ENCODE measurements around the gene PPP3CA. TPM values are rescaled to one million over a fixed set of nuclear protein-coding genes. Genes with fewer than 3 reads are reported as not detected.

The PPP3CA gene
- total and polyA plus RNA-seq, 2 of the 8 experiments (the other 6 are each of a cell fraction or from before 2014, with no cell fraction given), result 7.9 to 35.0 TPM

DNA sequence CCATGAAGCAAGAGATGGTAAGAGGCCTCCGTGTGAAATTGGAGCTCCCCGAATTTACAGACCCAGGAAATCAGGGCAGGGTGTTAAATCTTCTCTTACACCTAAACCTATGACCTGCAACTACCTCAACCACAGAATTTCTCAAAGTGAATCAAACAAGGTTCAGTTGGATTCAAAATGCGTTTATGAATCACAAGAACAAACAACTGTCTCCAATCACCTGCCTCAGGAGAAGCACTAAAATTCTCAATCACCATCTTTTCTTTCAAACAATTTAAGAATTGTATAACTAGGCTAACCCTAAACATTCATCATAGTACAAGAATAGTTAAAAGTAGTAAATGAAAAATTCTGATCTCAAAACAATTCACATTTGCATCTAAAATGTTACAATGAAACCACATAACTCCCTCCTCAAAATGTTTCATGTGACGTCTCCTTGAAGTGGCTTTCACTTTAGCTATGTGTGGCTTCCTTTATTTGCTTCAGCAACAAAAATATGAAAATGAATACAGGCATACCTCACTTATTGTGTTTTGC, 19.2 kb downstream of the PPP3CA start:
- Histone ChIP-seq H4K8ac (ENCODE audit: extremely low read depth, insufficient read depth, low read length) (no peak overlapping the region), H2BK120ac (replicated peaks; ENCODE audit: low read depth, low read length) (no peak overlapping the region), H3K18ac (ENCODE audit: extremely low read depth, low read length) (no peak overlapping the region), H3K23me2 (ENCODE audit: low read depth, low read length) (no peaks in the 10 kb centered on the region; the same call in 1 of the 2 replicates), H3K4me2 (ENCODE audit: insufficient read depth in 1 of 2, low read depth in 2 of 2, low read length in 2 of 2) (peak overlapping the region in 1 of 2 experiments; percentile 22; a peak in 1 of 4 replicates), H3K14ac (ENCODE audit: insufficient read length) (no peak overlapping the region), H3K9ac (replicated peaks in 1 of 4; ENCODE audit: extremely low read depth in 1 of 4, low read depth in 3 of 4, low read length in 3 of 4) (no peak overlapping the region), H2AK5ac (ENCODE audit: low read depth, low read length) (no peak overlapping the region), H2BK20ac (ENCODE audit: low read length) (no peak overlapping the region), H4K20me1 (replicated peaks in 1 of 2; ENCODE audit: control insufficient read depth in 1 of 2, insufficient read depth in 2 of 2, low read length in 2 of 2) (peaks cover 0 to 1% of the 10 kb centered on the region in 2 experiments), H4K91ac (replicated peaks; ENCODE audit: insufficient read length, low read length) (no peak overlapping the region), H3K27ac (ENCODE audit: low read depth, low read length) (no peak overlapping the region), H3K79me2 (ENCODE audit: control insufficient read depth in 1 of 2, insufficient read depth in 2 of 2, low read length in 2 of 2) (peaks cover 0 to 87% of the 10 kb centered on the region in 2 experiments; a peak in 3 of 4 replicates), H3K79me1 (ENCODE audit: low read depth, low read length) (no peaks in the 10 kb centered on the region), H2BK5ac (ENCODE audit: low read depth, low read length) (no peak overlapping the region), H3K4ac (replicated peaks; ENCODE audit: insufficient read length, low read depth, low read length) (no peak overlapping the region), H4K5ac (ENCODE audit: insufficient read length, low read depth, low read length) (no peak overlapping the region), H3K23ac (ENCODE audit: insufficient read length) (no peak overlapping the region), H2BK12ac (ENCODE audit: low read depth, low read length) (no peak overlapping the region), H3K4me3 (ENCODE audit: extremely low read depth in 1 of 4, insufficient read depth in 2 of 4, low read depth in 3 of 4, low read length in 4 of 4) (no peak overlapping the region), H3K56ac (replicated peaks; ENCODE audit: insufficient read length, low read depth, low read length) (no peak overlapping the region), H3K27me3 (replicated peaks in 1 of 4; ENCODE audit: control insufficient read depth in 3 of 4, extremely low read depth in 1 of 4, insufficient read depth in 3 of 4, low read length in 3 of 4) (no peaks in the 10 kb centered on the region), H3K36me3 (ENCODE audit: control insufficient read depth in 2 of 4, insufficient read depth in 4 of 4, low read length in 3 of 4) (no peaks in the 10 kb centered on the region), H3K4me1 (replicated peaks in 1 of 4; ENCODE audit: control insufficient read depth in 3 of 4, insufficient read depth in 4 of 4, low read length in 3 of 4) (peaks cover 1 to 29% (median 10%) of the 10 kb centered on the region in 4 experiments), H2AFZ (ENCODE audit: low read length) (no peak overlapping the region), H2BK15ac (ENCODE audit: low read length) (no peak overlapping the region), H3K9me3 (ENCODE audit: insufficient read depth in 2 of 2, low read depth in 1 of 2, low read length in 1 of 2) (no peaks in the 10 kb centered on the region)
- FAIRE-seq (no peak), DNase-seq (ENCODE audit: low read depth in 1 of 2, low spot score in 2 of 2) (no peak)
- CTCF ChIA-PET (ENCODE audit: partially characterized antibody), result interaction anchor here (1.6 kb wide), 1 partner anchor 9 kb away, joined by 5 read pairs; no protein-coding TSS in a partner anchor
- POLR2A ChIA-PET (ENCODE audit: partially characterized antibody), result no interaction called here
- 56% methylated on average over 4 of the region's 4 CpGs; no CpG with 5 or more reads in 1 of the 2 experiments for WGBS, 2 experiments (ENCODE audit: extremely low coverage in 1 of 2, insufficient coverage in 1 of 2, insufficient read length in 1 of 2, insufficient replicate concordance in 2 of 2, low coverage in 1 of 2, low lambda C conversion rate in 2 of 2, missing lambda C conversion rate in 1 of 2)
- TF ChIP-seq, protein P1, sequence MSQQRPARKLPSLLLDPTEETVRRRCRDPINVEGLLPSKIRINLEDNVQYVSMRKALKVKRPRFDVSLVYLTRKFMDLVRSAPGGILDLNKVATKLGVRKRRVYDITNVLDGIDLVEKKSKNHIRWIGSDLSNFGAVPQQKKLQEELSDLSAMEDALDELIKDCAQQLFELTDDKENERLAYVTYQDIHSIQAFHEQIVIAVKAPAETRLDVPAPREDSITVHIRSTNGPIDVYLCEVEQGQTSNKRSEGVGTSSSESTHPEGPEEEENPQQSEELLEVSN (IDR thresholded peaks at IDR 0.05), result no peak
- TF ChIP-seq KDM4A (IDR thresholded peaks at IDR 0.05; ENCODE audit: low read depth, low read length, severe bottlenecking) (no peak), RXRA (IDR thresholded peaks at IDR 0.05; ENCODE audit: insufficient read depth, low read depth, low read length) (no peak), CHD2 (IDR thresholded peaks at IDR 0.05; ENCODE audit: low read length) (no peak), POU5F1 (IDR thresholded peaks at IDR 0.05; ENCODE audit: low read depth, low read length) (no peak), BACH1 (IDR thresholded peaks at IDR 0.05; ENCODE audit: low read length) (no peak), GTF2F1 (IDR thresholded peaks at IDR 0.05; ENCODE audit: borderline replicate concordance, low read depth, low read length) (no peak), BCL11A (IDR thresholded peaks at IDR 0.05; ENCODE audit: low read depth in 2 of 2, low read length in 2 of 2) (no peak), ASH2L (IDR thresholded peaks at IDR 0.05; ENCODE audit: low read length) (no peak), EZH2 (IDR thresholded peaks at IDR 0.05; ENCODE audit: low read depth, low read length, severe bottlenecking) (no peak)
- TF ChIP-seq, protein P2, sequence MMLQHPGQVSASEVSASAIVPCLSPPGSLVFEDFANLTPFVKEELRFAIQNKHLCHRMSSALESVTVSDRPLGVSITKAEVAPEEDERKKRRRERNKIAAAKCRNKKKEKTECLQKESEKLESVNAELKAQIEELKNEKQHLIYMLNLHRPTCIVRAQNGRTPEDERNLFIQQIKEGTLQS (IDR thresholded peaks at IDR 0.05; ENCODE audit: insufficient read depth, low read depth, low read length), result no peak

All from H1 (cell line).